ENCODE data around the gene FTMT. TPM values are rescaled to one million over a fixed set of nuclear protein-coding genes. Genes with fewer than 3 reads are reported as not detected.

FTMT gene
- total and polyA plus RNA-seq, 2 of the 13 experiments (the other 11 are each of a cell fraction or from before 2014, with no cell fraction given): not detected

DNA sequence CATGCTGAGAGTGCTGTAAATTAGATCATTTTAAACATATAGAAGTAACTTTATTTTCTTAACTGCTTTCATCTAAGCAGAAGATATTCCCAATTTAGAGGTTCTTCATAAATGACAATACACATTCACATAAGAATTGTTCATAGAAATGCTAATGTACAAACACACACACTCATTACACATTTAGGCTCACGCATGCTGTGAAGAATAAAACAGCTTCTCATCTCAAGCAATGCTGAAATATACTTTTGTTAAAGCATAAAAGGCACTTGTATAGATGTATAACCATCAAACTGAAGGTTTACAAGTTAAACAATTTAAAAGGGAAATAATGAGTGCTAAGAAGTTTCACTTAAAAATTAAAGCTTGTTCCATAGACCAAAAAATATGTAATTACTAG, 18.1 kb upstream of the FTMT start:
- BruUV-seq (replicated peaks): no TSS peak
- in situ Hi-C loops (cut with HindIII; ENCODE audit: extremely low pct_ligation_motif_present, low pct_unique_long_range_greater_than_20kb) (no loop called here), intact Hi-C loops (cut with micrococcal nuclease; ENCODE audit: unreplicated experiment) (no loop called here)
- FAIRE-seq (no peak), DNase-seq (ENCODE audit: low spot score) (no peak), ATAC-seq (no peak)
- H3K36me3 ChIP-seq (replicated peaks in 1 of 2; ENCODE audit: control insufficient read depth in 1 of 2, insufficient read depth in 2 of 2, low read length in 2 of 2): no peaks in the 10 kb centered on the region
- no peak overlapping the region for H2AFZ ChIP-seq (ENCODE audit: low read length)
- H3K27me3 ChIP-seq (ENCODE audit: control insufficient read depth in 1 of 2, insufficient read depth in 2 of 2, low read length in 2 of 2): no peaks in the 10 kb centered on the region
- POLR2A ChIA-PET: no interaction called here
- no peaks in the 10 kb centered on the region for H3K9me3 ChIP-seq (ENCODE audit: low read length)
- no peaks in the 10 kb centered on the region for H4K20me1 ChIP-seq (ENCODE audit: insufficient read depth, low read length)
- H3K27ac ChIP-seq (ENCODE audit: extremely low read length, insufficient read depth, low read length): no peak overlapping the region
- H3K4me1 ChIP-seq (ENCODE audit: insufficient read depth, low read length): no peaks in the 10 kb centered on the region
- CTCF ChIA-PET (ENCODE audit: low intra/inter-chr PET ratio, low total read pairs): no interaction called here
- no peak overlapping the region for H3K4me2 ChIP-seq (ENCODE audit: low read depth, low read length)
- H3K79me2 ChIP-seq (ENCODE audit: insufficient read depth, low read length): no peaks in the 10 kb centered on the region
- 0% methylated on average over 1 of the region's 1 CpG for WGBS (ENCODE audit: low lambda C conversion rate)
- H3K9ac ChIP-seq (ENCODE audit: insufficient read depth, low read depth, low read length): no peak overlapping the region
- H3K4me3 ChIP-seq (replicated peaks in 1 of 3; ENCODE audit: insufficient read depth in 1 of 3, low read depth in 2 of 3, low read length in 3 of 3): no peak overlapping the region
- TF ChIP-seq NFYC (CRISPR knock-in tag; IDR thresholded peaks at IDR 0.05) (no peak), TBP (CRISPR knock-in tag; IDR thresholded peaks at IDR 0.05) (no peak)

DNA sequence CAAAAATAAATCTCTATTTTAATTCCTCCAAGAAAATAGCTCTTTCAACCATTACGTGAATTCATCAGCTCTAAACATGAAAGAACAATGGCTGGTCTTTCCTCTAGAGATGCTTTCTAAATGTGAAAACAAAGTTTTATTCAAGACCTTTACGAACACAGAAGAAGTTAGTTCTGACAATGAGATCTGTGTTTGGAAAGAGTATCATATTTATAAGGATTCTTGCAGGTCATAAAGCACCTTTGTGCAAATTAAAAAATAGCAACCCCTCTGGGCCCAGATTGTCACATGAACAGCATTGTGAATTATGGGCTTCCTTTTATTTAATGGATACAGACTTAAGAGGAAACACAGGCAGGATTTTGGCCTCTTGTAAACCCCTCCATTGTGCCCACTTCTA, 17.7 kb upstream of the FTMT start:
- Histone ChIP-seq H3K27ac (ENCODE audit: extremely low read length, insufficient read depth, low read length) (no peak overlapping the region), H3K79me2 (ENCODE audit: insufficient read depth, low read length) (no peaks in the 10 kb centered on the region), H4K20me1 (ENCODE audit: insufficient read depth, low read length) (no peaks in the 10 kb centered on the region), H3K9ac (ENCODE audit: insufficient read depth, low read depth, low read length) (no peak overlapping the region), H3K36me3 (replicated peaks in 1 of 2; ENCODE audit: control insufficient read depth in 1 of 2, insufficient read depth in 2 of 2, low read length in 2 of 2) (no peaks in the 10 kb centered on the region), H3K27me3 (ENCODE audit: control insufficient read depth in 1 of 2, insufficient read depth in 2 of 2, low read length in 2 of 2) (no peaks in the 10 kb centered on the region), H3K4me3 (replicated peaks in 1 of 3; ENCODE audit: insufficient read depth in 1 of 3, low read depth in 2 of 3, low read length in 3 of 3) (no peak overlapping the region), H3K4me2 (ENCODE audit: low read depth, low read length) (no peak overlapping the region), H2AFZ (ENCODE audit: low read length) (no peak overlapping the region), H3K9me3 (ENCODE audit: low read length) (no peaks in the 10 kb centered on the region), H3K4me1 (ENCODE audit: insufficient read depth, low read length) (no peaks in the 10 kb centered on the region)
- ChIA-PET POLR2A (no interaction called here), CTCF (ENCODE audit: low intra/inter-chr PET ratio, low total read pairs) (no interaction called here)
- TF ChIP-seq ZNF235 (CRISPR knock-in tag; IDR thresholded peaks at IDR 0.05; ENCODE audit: borderline replicate concordance) (no peak), TFE3 (CRISPR knock-in tag; IDR thresholded peaks at IDR 0.05) (no peak), KDM1A (CRISPR knock-in tag; IDR thresholded peaks at IDR 0.05) (no peak), ARNTL (CRISPR knock-in tag; IDR thresholded peaks at IDR 0.05) (no peak), ZNF10 (CRISPR knock-in tag; IDR thresholded peaks at IDR 0.05; ENCODE audit: borderline replicate concordance, low read depth) (no peak), ZNF550 (CRISPR knock-in tag; IDR thresholded peaks at IDR 0.05; ENCODE audit: borderline replicate concordance) (no peak), ZMAT3 (CRISPR knock-in tag; conservative IDR thresholded peaks at IDR 0.05) (no peak), ZNF773 (CRISPR knock-in tag; IDR thresholded peaks at IDR 0.05; ENCODE audit: borderline replicate concordance) (no peak)
- 4% methylated on average over 2 of the region's 2 CpGs for WGBS (ENCODE audit: low lambda C conversion rate)
- in situ Hi-C loops (cut with HindIII; ENCODE audit: extremely low pct_ligation_motif_present, low pct_unique_long_range_greater_than_20kb) (no loop called here), intact Hi-C loops (cut with micrococcal nuclease; ENCODE audit: unreplicated experiment) (no loop called here)
- ATAC-seq (no peak), DNase-seq (ENCODE audit: low spot score) (no peak), FAIRE-seq (no peak)
- no TSS peak for BruUV-seq (replicated peaks)
